ENCODE measurements around the gene MRPL16. TPM values are rescaled to one million over a fixed set of nuclear protein-coding genes. Genes with fewer than 3 reads are reported as not detected.

Gene MRPL16
- total RNA-seq, 1 donor from 2014 or later: 23.5 TPM

Other genes starting within 250 kb of the MRPL16 start
- 60.5 TPM for gene OSBP, start 195.0 kb downstream of the MRPL16 start, total RNA-seq
- gene PATL1, start 141.7 kb downstream of the MRPL16 start, total RNA-seq: 4.2 TPM
- gene OR10V1, start 96.9 kb downstream of the MRPL16 start, total RNA-seq: not detected
- gene STX3, start 55.4 kb downstream of the MRPL16 start, total RNA-seq: 2.6 TPM
- gene CBLIF, start 34.7 kb upstream of the MRPL16 start, total RNA-seq: not detected
- 1.6 TPM for gene TCN1, start 55.7 kb upstream of the MRPL16 start, total RNA-seq
- not detected for gene OOSP3, start 68.0 kb upstream of the MRPL16 start, total RNA-seq
- gene OOSP1, start 127.7 kb upstream of the MRPL16 start, total RNA-seq: not detected
- gene OOSP4A, start 153.3 kb upstream of the MRPL16 start, total RNA-seq: not detected
- gene OOSP4B, start 206.4 kb upstream of the MRPL16 start, total RNA-seq: not detected
- gene OOSP2, start 229.6 kb upstream of the MRPL16 start, total RNA-seq: not detected
- 6.8 TPM for gene MS4A3, start 245.9 kb upstream of the MRPL16 start, total RNA-seq

Measured in skeletal muscle tissue (tissue), 1 donor.